Stomach (tissue), 4 donors: ENCODE measurements around the gene CSMD2.

Experiments
- EP300 ChIP-seq: sonication (generic); formaldehyde crosslinking; IDR thresholded peaks from one replicate; pipeline ENCODE4 v1.6.1; 2017; ENCODE audit warnings: antibody characterized with exemption
- POLR2A ChIP-seq, 4 donors: fragments of 450-650 bp; IDR thresholded peaks; one replicate each; pipeline ENCODE4 v1.6.1; 2016; ENCODE audit warnings: antibody characterized with exemption in 4 of 4, control low read depth in 2 of 4, mild to moderate bottlenecking in 1 of 4, moderate library complexity in 1 of 4
- POLR2AphosphoS5 ChIP-seq, 3 donors: sonication (generic); formaldehyde crosslinking; IDR thresholded peaks; one replicate each; pipeline ENCODE4 v1.6.1; 2016; ENCODE audit warnings: antibody characterized with exemption in 3 of 3
- TF ChIP-seq, protein P1 (sequence below), 7 experiments: fragments of 450-650 bp in 4 of 7; fragments of 200-600 bp in 3 of 7; sonication (generic) in 3 of 7; IDR thresholded peaks; one replicate each; pipeline ENCODE4 v1.5.1; 2016 to 2019; ENCODE audit warnings: antibody characterized with exemption in 7 of 7, control low read depth in 2 of 7, mild to moderate bottlenecking in 1 of 7

DNA sequence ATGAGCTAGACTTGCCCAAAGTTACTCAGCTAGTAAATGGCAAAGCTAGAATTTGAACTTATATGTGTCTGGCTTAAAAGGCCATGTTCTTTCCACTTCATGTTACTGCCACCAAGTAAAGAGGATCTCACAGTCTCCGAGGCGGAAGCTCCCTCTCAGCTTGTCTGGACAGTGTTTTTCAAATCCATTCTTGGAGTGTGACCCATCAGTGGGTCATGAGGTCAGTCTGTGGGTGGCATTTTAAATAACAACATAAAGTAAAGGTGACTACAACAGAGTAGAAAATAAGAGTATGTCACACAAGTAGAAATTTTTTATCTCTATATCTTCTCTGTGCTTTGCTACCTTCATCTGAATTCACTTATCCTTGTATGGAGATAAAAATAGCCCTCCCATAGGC, 304.4 kb downstream of the CSMD2 start:
- TF ChIP-seq POLR2A (IDR thresholded peaks at IDR 0.05) (no peak), POLR2AphosphoS5 (IDR thresholded peaks at IDR 0.05) (no peak), EP300 (no peak)
- TF ChIP-seq, protein P1, sequence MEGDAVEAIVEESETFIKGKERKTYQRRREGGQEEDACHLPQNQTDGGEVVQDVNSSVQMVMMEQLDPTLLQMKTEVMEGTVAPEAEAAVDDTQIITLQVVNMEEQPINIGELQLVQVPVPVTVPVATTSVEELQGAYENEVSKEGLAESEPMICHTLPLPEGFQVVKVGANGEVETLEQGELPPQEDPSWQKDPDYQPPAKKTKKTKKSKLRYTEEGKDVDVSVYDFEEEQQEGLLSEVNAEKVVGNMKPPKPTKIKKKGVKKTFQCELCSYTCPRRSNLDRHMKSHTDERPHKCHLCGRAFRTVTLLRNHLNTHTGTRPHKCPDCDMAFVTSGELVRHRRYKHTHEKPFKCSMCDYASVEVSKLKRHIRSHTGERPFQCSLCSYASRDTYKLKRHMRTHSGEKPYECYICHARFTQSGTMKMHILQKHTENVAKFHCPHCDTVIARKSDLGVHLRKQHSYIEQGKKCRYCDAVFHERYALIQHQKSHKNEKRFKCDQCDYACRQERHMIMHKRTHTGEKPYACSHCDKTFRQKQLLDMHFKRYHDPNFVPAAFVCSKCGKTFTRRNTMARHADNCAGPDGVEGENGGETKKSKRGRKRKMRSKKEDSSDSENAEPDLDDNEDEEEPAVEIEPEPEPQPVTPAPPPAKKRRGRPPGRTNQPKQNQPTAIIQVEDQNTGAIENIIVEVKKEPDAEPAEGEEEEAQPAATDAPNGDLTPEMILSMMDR (IDR thresholded peaks at IDR 0.05): no peak
